Measurements from ENCODE around the gene SNRNP200.
"Not testable (repeated sequence)": the region's sequence is repeated elsewhere in the genome, so short reads cannot be mapped to it uniquely, and the experiment has no call there.

SNRNP200 gene

DNA sequence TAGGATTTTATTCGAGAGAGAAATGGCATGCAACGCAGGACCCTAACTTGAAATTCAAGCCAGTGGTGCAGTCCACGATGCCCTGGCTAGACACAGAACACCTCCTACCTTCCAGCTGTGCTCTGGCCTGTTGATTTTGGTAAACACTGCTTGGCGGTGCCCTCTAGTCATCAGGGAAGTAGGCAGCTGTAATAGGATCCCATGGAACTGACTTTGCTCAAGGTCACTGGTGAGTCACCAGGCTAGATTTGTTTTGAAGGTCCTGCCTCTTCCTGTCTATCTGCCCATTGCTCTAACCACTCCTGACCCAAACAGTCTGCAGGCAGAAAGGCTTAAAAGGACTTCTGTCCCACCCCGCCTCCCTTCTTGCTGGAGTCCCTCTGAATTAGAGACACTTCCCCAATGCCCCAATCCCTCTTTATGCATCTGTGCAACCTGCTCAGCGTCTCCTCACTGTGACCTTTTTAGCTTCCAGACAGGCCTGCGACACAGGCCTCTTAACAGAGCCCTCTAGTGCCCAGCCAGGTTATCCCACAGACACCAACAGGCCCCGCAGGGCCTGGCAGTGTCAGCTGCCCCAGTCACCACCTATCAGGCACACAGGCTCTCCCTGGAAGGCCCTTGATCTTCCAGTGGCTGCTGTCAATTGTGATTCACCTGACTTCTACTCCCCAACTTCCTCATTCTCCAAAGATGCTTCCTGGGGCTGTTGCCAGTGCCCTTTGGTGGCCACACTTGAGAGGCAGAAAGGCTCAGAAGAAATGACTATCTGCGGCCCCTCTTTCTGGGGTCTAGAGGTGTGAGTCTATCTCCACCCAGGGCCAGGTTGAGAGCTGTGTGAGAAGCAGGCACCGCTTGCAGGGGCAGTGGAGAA, 44.7 kb downstream of the SNRNP200 start:
- in situ Hi-C loops (cut with HindIII; ENCODE audit: low pct_ligation_motif_present, low pct_unique_long_range_greater_than_20kb, low sequenced_read_pairs): no loop called here
- DNase-seq: peak; percentile 75

DNA sequence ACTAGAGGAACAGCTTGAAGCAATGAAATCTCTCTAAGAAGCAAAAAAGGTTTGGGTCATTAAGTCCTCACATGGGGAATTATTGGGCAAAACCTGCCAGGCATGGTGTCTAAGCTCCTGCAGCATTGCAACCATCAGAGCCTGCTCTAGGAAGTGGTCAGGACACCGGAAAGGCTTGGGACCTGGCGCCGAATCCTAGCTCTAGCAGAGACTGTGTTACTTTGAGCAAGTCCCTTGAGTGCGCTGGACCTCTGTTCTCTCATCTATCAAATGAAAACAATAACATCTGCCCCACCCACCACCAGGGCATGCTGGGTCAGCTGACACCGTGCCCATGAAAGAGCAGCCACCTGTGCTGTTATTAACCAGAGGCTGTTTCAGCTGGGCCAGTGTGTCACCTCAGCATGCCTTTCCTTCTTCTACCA, 45.8 kb downstream of the SNRNP200 start:
- in situ Hi-C loops (cut with HindIII; ENCODE audit: low pct_ligation_motif_present, low pct_unique_long_range_greater_than_20kb, low sequenced_read_pairs): no loop called here
- no peak for DNase-seq

DNA sequence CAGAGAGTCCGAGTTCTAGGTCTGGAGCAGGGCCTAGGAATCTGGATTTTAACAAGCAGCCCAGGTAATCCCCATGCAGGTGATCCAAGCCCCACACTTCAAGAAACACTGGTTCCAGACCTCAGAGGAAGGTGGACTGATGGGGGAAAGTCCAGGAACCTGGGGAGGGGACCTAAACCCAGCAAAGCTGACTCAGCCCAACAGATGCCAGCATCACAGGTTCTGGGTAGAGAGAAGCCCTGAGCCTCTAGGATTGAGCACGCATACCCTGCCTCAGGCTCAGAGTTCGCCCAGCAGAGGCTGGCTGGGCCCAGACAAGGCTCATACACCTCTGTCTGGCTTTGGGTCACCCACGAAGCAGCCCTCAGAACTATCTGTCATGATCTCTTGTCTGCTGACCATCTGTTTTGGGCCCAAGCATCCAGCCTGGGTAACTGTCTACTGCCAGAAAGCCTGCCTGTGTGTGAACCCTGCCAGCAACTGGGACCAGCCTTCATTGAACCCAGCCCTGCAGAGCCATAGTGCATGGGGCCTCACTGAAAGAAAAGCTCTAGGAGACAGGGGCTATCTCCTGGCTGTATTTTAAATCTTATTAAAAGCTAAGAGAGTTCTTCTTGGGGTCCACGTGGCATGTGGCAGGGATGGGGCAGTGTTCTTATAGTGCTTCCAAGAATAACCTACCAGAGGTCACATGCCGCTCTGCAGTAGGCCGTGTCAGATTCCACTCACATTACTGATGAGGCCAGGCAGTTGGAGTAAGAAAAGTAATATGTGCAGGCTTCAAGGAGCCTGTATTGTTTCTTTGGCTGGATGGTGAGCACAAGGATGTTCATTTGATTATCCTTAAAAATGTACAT, 47.0 kb downstream of the SNRNP200 start:
- DNase-seq: no peak
- in situ Hi-C loops (cut with HindIII; ENCODE audit: low pct_ligation_motif_present, low pct_unique_long_range_greater_than_20kb, low sequenced_read_pairs): no loop called here

DNA sequence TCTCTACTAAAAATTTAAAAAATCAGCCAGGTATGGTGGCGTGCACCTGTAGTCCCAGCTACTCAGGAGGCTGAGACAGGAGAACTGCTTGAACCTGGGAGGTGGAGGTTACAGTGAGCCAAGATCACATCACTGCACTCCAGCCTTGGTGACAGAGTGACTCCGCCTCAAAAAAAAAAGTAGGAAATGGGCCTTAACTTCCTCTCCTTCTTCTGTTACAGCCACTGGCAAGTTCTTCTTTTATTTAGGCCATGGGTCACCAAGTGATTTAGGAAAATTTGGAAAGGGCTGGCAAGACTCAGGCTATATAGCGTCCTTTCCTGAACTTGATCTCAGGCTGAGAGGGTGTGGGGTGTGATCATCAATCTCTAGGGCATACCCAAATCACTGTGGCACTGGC, 47.6 kb downstream of the SNRNP200 start:
- DNase-seq; in situ Hi-C loops (cut with HindIII; ENCODE audit: low pct_ligation_motif_present, low pct_unique_long_range_greater_than_20kb, low sequenced_read_pairs): not testable (repeated sequence)

DNA sequence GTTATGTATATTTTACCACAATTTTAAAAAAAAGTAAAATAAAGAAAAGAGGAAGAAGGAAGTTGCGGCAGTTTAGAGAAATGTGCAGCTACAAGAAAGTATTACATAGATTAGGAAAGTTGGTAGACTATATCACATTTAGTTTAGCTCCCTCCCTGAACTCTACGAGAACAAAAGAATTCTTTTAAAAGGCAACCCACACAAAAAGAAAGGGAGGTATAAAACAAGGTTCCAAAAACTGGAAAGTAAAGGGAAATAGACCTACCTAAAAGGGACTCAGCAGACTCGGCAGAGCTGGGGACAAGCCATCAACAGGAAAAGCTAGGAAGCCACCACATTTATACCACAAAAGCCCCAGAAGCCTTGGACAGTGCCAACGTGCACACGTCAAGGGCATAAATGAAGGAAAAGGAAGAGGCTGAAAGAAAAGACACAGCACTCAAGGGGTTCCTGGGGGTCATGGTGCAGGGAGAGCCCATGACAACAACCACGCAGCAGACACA, 48.7 kb downstream of the SNRNP200 start:
- in situ Hi-C loops (cut with HindIII; ENCODE audit: low pct_ligation_motif_present, low pct_unique_long_range_greater_than_20kb, low sequenced_read_pairs): no loop called here
- DNase-seq: no peak

DNA sequence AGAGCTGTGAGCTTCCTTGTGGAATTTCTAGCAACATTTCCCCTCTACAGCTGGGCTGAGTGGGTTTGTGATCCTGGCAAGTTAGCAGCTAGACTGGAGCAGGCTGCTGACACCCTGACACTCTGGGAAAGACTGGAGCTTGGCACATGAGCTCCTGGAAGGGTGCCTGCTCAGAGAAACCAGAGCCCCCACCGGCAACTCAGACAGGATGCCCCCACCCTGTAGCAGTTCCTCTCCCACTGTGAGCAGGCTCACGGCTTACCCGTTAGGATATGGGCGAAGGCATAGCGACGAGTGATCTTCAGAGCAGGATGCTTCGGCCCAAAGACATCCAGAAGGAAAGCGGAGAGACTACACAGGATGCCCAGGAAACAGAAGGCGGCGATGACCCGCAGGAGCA, 50.8 kb downstream of the SNRNP200 start:
- in situ Hi-C loops (cut with HindIII; ENCODE audit: low pct_ligation_motif_present, low pct_unique_long_range_greater_than_20kb, low sequenced_read_pairs): no loop called here

DNA sequence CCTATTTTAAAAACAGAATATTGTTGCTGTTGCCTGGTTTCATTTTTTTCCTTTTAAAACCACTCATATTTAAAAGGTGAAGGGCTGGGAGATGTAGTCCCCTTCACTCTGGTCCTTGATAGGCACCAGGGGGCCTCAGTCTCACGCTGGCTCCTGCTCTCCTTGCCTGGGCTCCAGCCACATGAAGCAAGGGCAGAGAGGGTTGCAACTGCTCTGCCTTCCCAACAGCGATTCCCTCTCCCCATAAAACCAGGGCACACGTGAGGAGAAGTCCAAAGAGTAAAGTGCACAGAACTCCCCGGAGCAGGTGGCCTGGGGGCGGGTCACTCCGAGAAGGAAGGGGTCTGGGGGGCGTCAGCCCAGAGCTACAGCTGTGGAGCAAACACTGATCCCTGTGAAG, 52.3 kb downstream of the SNRNP200 start:
- in situ Hi-C loops (cut with HindIII; ENCODE audit: low pct_ligation_motif_present, low pct_unique_long_range_greater_than_20kb, low sequenced_read_pairs): no loop called here
- DNase-seq: no peak

More for the DNA sequence above, 50.8 kb downstream of the SNRNP200 start:
- DNase-seq: no peak

DNA sequence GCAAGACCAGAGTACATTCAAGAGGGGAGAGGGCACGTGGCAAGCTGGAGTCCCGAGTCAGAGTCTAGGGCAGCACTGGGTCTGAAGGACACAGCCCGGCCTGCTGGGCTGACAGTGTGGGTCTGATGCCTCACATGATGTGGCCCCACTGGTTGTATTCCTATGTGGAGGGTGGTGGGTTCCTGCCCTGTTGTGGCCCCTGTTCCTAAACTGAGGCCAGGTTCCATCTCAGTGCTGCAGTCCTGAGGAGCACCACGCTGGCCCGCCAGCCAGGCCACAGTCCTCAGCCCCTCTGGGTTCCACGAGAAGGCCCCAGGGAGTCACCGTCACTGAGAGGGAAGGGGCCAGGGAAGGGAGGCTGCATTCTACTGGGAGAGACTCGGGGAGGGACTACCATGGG, 52.8 kb downstream of the SNRNP200 start:
- in situ Hi-C loops (cut with HindIII; ENCODE audit: low pct_ligation_motif_present, low pct_unique_long_range_greater_than_20kb, low sequenced_read_pairs): no loop called here
- DNase-seq: no peak

DNA sequence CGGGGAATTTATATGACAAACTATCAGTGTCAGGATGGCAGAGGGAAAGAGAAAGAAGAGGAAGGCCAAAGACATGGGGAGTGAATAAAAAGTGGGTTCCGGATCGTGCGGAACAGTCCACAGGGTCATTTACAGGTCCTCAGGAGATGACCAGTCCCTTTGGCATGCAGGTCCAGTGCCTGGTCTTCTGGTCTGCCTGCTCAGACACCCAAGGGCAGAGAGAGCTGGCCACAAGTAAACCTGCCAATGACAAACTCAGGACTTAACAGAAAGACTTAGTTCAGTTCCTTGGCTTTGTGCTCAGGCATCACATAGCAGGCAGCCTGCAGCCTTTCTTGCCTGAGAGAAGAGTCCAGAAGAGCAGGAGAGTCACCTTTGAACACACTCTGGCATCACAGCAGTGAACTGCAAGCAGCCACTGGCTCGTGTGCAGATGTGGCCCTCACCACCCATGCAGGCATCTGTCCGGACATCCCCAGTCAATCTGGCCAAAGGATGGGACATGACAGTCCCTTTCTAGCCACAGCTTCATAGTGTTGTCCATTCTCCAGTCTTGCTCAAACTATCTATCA, 53.5 kb downstream of the SNRNP200 start:
- in situ Hi-C loops (cut with HindIII; ENCODE audit: low pct_ligation_motif_present, low pct_unique_long_range_greater_than_20kb, low sequenced_read_pairs): no loop called here
- DNase-seq: peak; percentile 95

DNA sequence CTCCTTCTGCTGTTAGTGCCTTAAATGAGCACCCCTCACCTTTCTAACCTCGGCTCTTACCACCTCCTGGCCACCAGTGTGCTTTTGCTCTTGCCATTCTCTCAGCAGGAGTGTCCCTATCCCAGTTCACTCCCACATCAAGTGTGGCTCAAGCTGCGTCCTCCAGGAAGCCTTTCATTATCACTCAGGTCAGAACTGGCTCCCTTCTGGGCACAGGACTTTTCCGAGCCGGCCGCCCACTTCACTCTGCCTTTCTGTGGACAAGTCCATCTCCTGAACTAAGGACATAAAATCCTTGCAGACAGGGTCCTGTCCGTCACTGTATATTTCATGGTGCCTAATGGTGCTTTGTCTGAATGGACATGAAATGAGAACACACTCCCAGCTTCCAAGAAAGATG, 55.2 kb downstream of the SNRNP200 start:
- in situ Hi-C loops (cut with HindIII; ENCODE audit: low pct_ligation_motif_present, low pct_unique_long_range_greater_than_20kb, low sequenced_read_pairs): no loop called here

DNA sequence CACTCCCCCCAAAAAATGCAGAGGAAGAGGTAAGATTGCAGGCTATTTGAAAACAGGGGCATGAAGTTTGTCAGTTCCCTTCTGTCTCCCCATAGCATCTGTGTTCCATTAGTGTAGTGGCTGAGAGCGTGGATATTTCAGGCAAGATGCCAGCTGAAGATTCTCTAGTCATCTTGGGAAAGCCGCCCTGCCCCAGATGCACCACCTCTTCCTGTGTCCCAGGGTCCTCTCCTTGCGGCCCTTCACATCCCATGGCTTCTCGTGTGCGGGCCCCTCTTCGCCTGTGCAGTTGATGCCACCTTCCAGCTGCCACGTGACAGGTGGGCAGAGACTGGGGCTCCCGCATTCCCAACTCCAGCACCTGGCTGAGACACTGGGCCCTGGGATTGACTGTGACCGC, 55.7 kb downstream of the SNRNP200 start:
- DNase-seq: no peak
- in situ Hi-C loops (cut with HindIII; ENCODE audit: low pct_ligation_motif_present, low pct_unique_long_range_greater_than_20kb, low sequenced_read_pairs): no loop called here

More for the DNA sequence above, 55.2 kb downstream of the SNRNP200 start:
- no peak for DNase-seq

DNA sequence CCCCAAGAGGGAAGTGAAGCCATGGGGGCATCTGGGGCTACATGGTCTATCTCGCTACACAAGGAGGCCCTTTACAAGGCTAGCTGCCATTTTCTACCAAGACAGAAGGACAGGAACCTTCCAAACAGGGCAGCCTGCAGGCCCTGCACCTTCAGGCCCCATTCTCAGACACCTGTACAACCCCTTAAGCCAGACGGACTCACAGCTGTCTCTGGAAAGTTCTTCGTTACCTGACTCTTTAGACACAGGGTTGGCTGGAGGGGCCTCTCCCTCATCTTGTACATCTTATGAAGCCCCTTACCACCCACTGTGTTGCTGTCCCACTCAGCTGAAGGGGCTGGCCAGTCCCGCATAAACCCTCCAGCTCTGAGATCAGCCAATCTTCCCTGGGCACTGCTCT, 56.7 kb downstream of the SNRNP200 start:
- DNase-seq: no peak
- in situ Hi-C loops (cut with HindIII; ENCODE audit: low pct_ligation_motif_present, low pct_unique_long_range_greater_than_20kb, low sequenced_read_pairs): no loop called here

DNA sequence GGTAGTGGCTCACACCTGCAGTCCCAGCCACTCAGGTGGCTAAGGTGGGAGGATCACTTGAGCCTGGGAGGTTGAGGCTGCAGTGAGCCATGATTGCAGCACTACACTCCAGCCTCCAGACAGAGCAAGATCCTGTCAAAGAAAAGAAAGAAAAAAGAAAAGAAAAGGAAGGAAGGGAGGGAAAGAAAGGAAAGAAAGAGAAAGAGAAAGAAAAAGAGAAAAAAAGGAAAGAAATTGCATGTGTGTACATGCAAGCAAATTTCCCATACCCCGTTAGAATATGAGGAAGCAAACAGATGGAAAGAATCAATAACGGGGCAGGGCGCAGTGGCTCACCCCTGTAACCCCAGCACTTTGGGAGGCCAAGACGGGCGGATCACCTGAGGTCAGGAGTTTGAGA, 57.5 kb downstream of the SNRNP200 start:
- in situ Hi-C loops (cut with HindIII; ENCODE audit: low pct_ligation_motif_present, low pct_unique_long_range_greater_than_20kb, low sequenced_read_pairs): no loop called here
- DNase-seq: no peak

DNA sequence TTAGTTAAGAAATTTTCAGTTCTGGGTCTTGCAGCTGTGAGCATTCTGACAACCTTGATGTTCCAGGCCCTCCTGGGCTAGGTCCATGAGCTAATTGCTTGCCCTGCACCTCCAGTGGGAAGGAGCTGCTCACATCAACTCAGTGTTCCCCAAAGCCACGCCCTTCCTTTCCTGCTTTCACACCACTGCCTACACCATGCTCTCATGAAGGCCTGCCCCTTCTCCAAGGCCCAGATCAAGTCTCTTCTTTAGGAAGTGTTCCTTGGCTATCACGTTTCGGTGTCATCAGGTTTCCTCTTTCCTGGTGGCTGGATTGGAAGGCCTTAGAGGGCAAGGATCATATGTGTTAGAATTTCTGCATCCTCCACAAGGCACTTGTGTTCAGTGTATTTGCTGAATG, 58.3 kb downstream of the SNRNP200 start:
- in situ Hi-C loops (cut with HindIII; ENCODE audit: low pct_ligation_motif_present, low pct_unique_long_range_greater_than_20kb, low sequenced_read_pairs): no loop called here
- DNase-seq: no peak

DNA sequence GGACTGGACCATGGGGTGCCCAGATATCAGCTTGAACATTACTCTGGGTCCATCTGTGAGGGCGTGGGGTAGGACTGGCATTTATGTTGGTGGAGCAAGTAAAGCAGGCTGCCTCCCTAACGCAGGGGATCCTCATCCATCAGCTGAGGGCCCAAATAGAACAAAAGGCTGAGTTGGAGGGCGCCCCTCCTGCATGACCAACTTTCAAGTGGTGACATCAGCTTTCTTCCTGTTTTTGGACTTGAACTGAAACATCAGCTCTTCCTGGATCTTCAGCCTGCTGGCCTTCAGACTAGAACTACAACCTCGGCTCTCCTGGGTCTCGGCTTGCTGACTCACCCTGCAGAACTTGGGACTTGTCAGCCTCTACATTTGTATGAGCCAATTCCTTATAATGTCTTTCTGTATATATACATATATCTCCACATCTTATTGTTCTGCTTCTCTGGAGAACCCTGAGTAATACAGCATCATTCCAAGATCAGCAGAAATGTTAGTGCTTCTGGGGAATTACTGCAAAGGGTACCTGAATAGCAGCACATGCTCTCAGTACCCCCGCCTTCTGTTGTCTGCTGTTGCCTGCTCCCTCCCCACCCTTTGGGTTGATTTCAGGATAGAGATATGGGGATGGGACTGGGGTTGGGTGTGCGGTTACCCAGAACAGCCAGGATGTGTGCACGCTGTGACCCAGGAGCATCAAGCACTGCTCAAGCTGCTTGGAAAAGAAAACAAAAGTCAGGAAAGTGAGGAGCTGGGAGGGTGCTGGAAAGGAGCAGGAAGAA, 59.5 kb downstream of the SNRNP200 start:
- no peak for DNase-seq
- in situ Hi-C loops (cut with HindIII; ENCODE audit: low pct_ligation_motif_present, low pct_unique_long_range_greater_than_20kb, low sequenced_read_pairs): no loop called here

DNA sequence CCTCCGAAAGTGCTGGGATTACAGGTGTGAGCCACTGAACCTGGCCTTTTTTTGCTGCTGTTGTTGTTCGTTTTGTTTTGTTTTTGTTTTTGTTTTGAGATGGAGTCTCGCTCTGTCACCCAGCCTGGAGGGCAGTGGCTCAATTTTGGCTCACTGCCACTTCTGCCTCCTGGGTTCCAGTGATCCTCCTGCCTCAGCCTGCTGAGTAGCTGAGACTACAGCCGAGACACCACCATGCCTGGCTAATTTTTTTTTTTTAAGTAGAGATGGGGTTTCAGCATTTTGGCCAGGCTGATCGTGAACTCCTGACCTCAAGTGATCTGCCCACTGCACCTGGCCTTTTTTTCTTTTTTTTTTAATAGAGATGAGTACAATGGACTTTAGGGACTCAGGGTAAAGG, 61.5 kb downstream of the SNRNP200 start:
- in situ Hi-C loops (cut with HindIII; ENCODE audit: low pct_ligation_motif_present, low pct_unique_long_range_greater_than_20kb, low sequenced_read_pairs): no loop called here
- DNase-seq: no peak

DNA sequence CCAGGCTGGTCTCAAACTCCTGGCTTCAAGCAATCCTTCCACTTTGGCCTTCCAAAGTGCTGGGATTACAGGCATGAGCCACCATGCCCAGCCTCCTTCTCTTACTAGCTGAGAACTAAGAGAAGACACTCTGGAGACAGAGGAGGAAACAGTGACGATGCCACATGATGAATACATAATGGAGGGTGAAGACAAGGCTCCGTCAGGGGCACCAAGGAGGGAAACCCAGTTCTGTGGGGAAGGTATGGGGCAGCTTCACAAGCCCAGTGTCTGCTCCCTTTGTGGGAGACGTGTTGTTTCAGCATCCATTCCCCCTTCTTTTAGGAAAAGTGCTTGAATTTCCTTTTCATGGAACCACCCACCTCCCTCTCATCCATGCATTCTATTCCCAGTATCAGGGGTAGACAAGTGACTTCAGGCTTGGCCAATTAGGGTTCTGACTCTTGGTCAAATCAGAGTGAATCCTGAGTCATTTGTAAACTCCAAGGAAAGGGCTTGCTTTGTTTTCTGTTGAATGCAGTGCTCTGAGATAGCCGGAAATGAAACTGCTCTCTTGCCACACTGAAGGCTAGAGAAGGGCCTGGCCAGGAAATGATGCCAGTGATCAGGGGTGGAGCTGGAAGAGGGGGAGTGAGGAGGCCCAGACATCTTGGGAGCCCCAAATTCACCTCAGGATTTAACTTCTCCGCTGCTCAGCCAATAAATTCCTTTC, 63.3 kb downstream of the SNRNP200 start:
- peak; percentile 14 for DNase-seq
- in situ Hi-C loops (cut with HindIII; ENCODE audit: low pct_ligation_motif_present, low pct_unique_long_range_greater_than_20kb, low sequenced_read_pairs): no loop called here

DNA sequence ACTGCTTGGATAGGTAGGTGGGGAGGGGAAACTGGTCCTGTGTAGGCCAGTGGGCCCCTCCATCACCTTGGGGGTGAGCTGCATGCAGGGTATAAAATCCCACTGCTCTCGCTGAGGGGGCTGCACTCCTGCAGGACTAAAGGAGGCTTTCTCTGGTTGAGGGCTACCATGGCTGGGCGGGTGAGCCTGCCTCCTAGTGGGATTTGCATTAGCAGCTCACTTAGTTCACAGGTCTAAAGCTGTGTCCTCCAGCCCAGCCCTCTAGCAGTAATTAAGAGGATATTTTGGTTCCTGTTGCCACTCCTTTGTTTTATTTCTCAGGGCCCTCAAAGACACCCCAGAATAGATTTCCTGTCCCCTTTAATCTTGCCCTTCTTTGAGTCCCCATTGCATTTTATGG, 64.1 kb downstream of the SNRNP200 start:
- in situ Hi-C loops (cut with HindIII; ENCODE audit: low pct_ligation_motif_present, low pct_unique_long_range_greater_than_20kb, low sequenced_read_pairs): no loop called here
- no peak for DNase-seq

Data from ACHN (cell line).